ENCODE data around the gene NABP2. TPM values are rescaled to one million over a fixed set of nuclear protein-coding genes. Genes with fewer than 3 reads are reported as not detected.

The NABP2 gene
- polyA plus RNA-seq, 3 donors: 27.4 to 33.1 (median 28.9) TPM

- DNase-seq (ENCODE audit: extremely low read depth in 1 of 11, low read depth in 9 of 11, low spot score in 4 of 11): no peak
These were observed 21.3 kb upstream of the NABP2 start for GRCh38 chr12:56202838-56203237.

GRCh38 chr12:56204275-56204674, 19.9 kb upstream of the NABP2 start:
- no peak for DNase-seq (ENCODE audit: extremely low read depth in 1 of 11, low read depth in 9 of 11, low spot score in 4 of 11)

GRCh38 chr12:56205445-56205844, 18.7 kb upstream of the NABP2 start:
- DNase-seq (ENCODE audit: extremely low read depth in 1 of 11, low read depth in 9 of 11, low spot score in 4 of 11): no peak

- no peak for DNase-seq (ENCODE audit: extremely low read depth in 1 of 11, low read depth in 9 of 11, low spot score in 4 of 11)
These were observed 17.5 kb upstream of the NABP2 start for GRCh38 chr12:56206452-56207166.

GRCh38 chr12:56208006-56208405, 16.1 kb upstream of the NABP2 start:
- DNase-seq (ENCODE audit: extremely low read depth in 1 of 11, low read depth in 9 of 11, low spot score in 4 of 11): no peak

GRCh38 chr12:56212361-56212760, 11.8 kb upstream of the NABP2 start:
- no peak for DNase-seq (ENCODE audit: extremely low read depth in 1 of 11, low read depth in 9 of 11, low spot score in 4 of 11)

- no peak for DNase-seq (ENCODE audit: extremely low read depth in 1 of 11, low read depth in 9 of 11, low spot score in 4 of 11)
These were observed 10.3 kb upstream of the NABP2 start for GRCh38 chr12:56213878-56214277.

- DNase-seq (ENCODE audit: extremely low read depth in 1 of 11, low read depth in 9 of 11, low spot score in 4 of 11): no peak
These were observed 7.7 kb upstream of the NABP2 start for GRCh38 chr12:56216461-56216860.

GRCh38 chr12:56219840-56220239, 4.3 kb upstream of the NABP2 start:
- no peak for DNase-seq (ENCODE audit: extremely low read depth in 1 of 11, low read depth in 9 of 11, low spot score in 4 of 11)

- no peak for DNase-seq (ENCODE audit: extremely low read depth in 1 of 11, low read depth in 9 of 11, low spot score in 4 of 11)
These were observed 3.4 kb upstream of the NABP2 start for GRCh38 chr12:56220611-56221231.

- DNase-seq (ENCODE audit: extremely low read depth in 1 of 11, low read depth in 9 of 11, low spot score in 4 of 11): peak in 6 of 11 donors; percentile 55 to 73 (median 61)
These were observed 2.8 kb upstream of the NABP2 start for GRCh38 chr12:56221232-56221756.

- DNase-seq (ENCODE audit: extremely low read depth in 1 of 11, low read depth in 9 of 11, low spot score in 4 of 11): peak; percentile 94 to 98 (median 96)
These were observed 2.2 kb upstream of the NABP2 start, which contains the start of gene RNF41 for GRCh38 chr12:56221757-56222530. TSS of gene RNF41 (minus strand) at chr12:56221922. CDS start at chr12:56214047, 7,875 bp downstream.

- DNase-seq (ENCODE audit: extremely low read depth in 1 of 11, low read depth in 9 of 11, low spot score in 4 of 11): no peak
These were observed 1.6 kb upstream of the NABP2 start for GRCh38 chr12:56222531-56222895.

GRCh38 chr12:56223571-56224101, 506 bp upstream of the NABP2 start:
- DNase-seq (ENCODE audit: extremely low read depth in 1 of 11, low read depth in 9 of 11, low spot score in 4 of 11): no peak

- DNase-seq (ENCODE audit: extremely low read depth in 1 of 11, low read depth in 9 of 11, low spot score in 4 of 11): no peak
These were observed 812 bp downstream of the NABP2 start for GRCh38 chr12:56224954-56225353.

- no peak for DNase-seq (ENCODE audit: extremely low read depth in 1 of 11, low read depth in 9 of 11, low spot score in 4 of 11)
These were observed 4.9 kb downstream of the NABP2 start for GRCh38 chr12:56229082-56229481.

GRCh38 chr12:56229916-56230431, 5.8 kb downstream of the NABP2 start, which contains the start of gene SLC39A5:
TSS of gene SLC39A5 (plus strand) at chr12:56230051. CDS start at chr12:56231275, 1,224 bp downstream.
- DNase-seq (ENCODE audit: extremely low read depth in 1 of 11, low read depth in 9 of 11, low spot score in 4 of 11): no peak

GRCh38 chr12:56230432-56231183, 6.5 kb downstream of the NABP2 start:
- peak in 1 of 11 donors; percentile 41 for DNase-seq (ENCODE audit: extremely low read depth in 1 of 11, low read depth in 9 of 11, low spot score in 4 of 11)
